ENCODE results near the gene POLR1A. TPM values are rescaled to one million over a fixed set of nuclear protein-coding genes. Genes with fewer than 3 reads are reported as not detected.

Gene POLR1A
- total and polyA plus RNA-seq, 2 donors (not counting 1 experiment from before 2014, with no cell fraction given) = 3.4 to 36.8 TPM

DNA sequence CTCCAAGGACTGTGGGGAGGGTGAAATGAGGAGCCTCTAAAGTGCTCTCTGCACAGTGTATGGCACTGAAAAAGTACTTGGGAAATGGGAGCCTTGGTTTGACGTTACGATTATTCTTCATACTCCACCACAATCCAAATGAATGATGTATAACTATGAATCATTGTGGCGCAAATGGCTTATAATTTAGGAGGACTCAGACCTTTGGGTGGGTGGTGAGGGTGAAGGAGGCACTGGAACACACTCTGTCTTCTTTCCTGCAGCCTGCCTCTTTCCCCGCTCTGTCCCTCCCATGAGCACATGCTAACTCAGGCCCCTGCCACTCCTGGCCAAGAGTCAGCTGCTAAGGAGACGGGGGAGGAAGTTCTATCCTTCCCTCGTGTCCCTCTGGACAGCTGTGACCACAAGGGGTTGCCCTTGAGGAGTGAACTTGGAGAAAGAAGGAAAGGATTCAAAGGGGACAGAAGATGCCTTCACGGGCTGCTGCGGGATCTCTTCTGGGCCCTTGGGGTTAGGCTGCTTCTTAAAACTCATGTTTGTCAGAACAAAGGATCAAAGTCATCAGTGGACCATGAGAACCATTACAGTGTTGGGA lies 36.5 kb downstream of the POLR1A start:
- H3K4me1 ChIP-seq (ENCODE audit: control insufficient read depth in 2 of 2, insufficient read depth in 2 of 2, low read length in 2 of 2) = peaks cover 20 to 25% of the 10 kb centered on the region in 2 donors
- H3K4me2 ChIP-seq (replicated peaks; ENCODE audit: low read depth, low read length, poor library complexity, severe bottlenecking) = no peak overlapping the region
- intact Hi-C loops (cut with micrococcal nuclease) = no loop called here
- ATAC-seq (ENCODE audit: low read depth) (no peak), DNase-seq (no peak)
- H4K20me1 ChIP-seq (ENCODE audit: control insufficient read depth, insufficient read depth, low read length, poor library complexity, severe bottlenecking) = no peaks in the 10 kb centered on the region
- H3K27me3 Mint-ChIP-seq = no peaks in the 10 kb centered on the region
- no peak overlapping the region for H3K4me3 Mint-ChIP-seq
- no peaks in the 10 kb centered on the region for H3K9me3 ChIP-seq (ENCODE audit: control extremely low read depth in 1 of 3, control insufficient read depth in 2 of 3, insufficient read depth in 1 of 3, low read length in 2 of 3)
- no peaks in the 10 kb centered on the region for H3K9me3 Mint-ChIP-seq (ENCODE audit: insufficient read depth)
- no peak overlapping the region for H3K27ac ChIP-seq (ENCODE audit: low read length in 2 of 2)
- CTCF ChIA-PET = interaction anchor here (0.7 kb wide), 1 partner anchor 9 kb away, joined by 3 read pairs; no protein-coding TSS in a partner anchor
- 100% methylated on average over 2 of the region's 8 CpGs for WGBS (ENCODE audit: insufficient coverage)
- no peak overlapping the region for H3K9ac ChIP-seq (ENCODE audit: low read length)
- POLR2A ChIA-PET = no interaction called here
- H2AFZ ChIP-seq (ENCODE audit: insufficient read depth, low read depth, low read length, poor library complexity, severe bottlenecking) = no peak overlapping the region
- peaks cover 4 to 45% of the 10 kb centered on the region in 2 experiments for H3K36me3 ChIP-seq (replicated peaks in 1 of 2; ENCODE audit: control extremely low read depth in 1 of 2, control insufficient read depth in 1 of 2, extremely low read depth in 1 of 2, insufficient read depth in 2 of 2, low read length in 1 of 2)
- H3K4me3 ChIP-seq (ENCODE audit: control extremely low read depth in 1 of 5, extremely low read depth in 1 of 5, insufficient read depth in 1 of 5, low read depth in 2 of 5, low read length in 4 of 5) = no peak overlapping the region
- H3K27ac Mint-ChIP-seq = peak overlapping the region; percentile 10
- H3K4me1 Mint-ChIP-seq = peaks cover 31% of the 10 kb centered on the region
- no peaks in the 10 kb centered on the region for H3K27me3 ChIP-seq (replicated peaks in 1 of 4; ENCODE audit: control extremely low read depth in 1 of 4, control insufficient read depth in 3 of 4, insufficient read depth in 4 of 4, low read length in 3 of 4)
- H3K79me2 ChIP-seq (ENCODE audit: control insufficient read depth, insufficient read depth, low read length) = peaks cover 7% of the 10 kb centered on the region
- TF ChIP-seq, protein P1, sequence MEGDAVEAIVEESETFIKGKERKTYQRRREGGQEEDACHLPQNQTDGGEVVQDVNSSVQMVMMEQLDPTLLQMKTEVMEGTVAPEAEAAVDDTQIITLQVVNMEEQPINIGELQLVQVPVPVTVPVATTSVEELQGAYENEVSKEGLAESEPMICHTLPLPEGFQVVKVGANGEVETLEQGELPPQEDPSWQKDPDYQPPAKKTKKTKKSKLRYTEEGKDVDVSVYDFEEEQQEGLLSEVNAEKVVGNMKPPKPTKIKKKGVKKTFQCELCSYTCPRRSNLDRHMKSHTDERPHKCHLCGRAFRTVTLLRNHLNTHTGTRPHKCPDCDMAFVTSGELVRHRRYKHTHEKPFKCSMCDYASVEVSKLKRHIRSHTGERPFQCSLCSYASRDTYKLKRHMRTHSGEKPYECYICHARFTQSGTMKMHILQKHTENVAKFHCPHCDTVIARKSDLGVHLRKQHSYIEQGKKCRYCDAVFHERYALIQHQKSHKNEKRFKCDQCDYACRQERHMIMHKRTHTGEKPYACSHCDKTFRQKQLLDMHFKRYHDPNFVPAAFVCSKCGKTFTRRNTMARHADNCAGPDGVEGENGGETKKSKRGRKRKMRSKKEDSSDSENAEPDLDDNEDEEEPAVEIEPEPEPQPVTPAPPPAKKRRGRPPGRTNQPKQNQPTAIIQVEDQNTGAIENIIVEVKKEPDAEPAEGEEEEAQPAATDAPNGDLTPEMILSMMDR (IDR thresholded peaks at IDR 0.05) = no peak
- no peak for TF ChIP-seq EZH2 (IDR thresholded peaks at IDR 0.05; ENCODE audit: borderline replicate concordance, insufficient read depth, low read depth, low read length, poor library complexity, severe bottlenecking)

DNA sequence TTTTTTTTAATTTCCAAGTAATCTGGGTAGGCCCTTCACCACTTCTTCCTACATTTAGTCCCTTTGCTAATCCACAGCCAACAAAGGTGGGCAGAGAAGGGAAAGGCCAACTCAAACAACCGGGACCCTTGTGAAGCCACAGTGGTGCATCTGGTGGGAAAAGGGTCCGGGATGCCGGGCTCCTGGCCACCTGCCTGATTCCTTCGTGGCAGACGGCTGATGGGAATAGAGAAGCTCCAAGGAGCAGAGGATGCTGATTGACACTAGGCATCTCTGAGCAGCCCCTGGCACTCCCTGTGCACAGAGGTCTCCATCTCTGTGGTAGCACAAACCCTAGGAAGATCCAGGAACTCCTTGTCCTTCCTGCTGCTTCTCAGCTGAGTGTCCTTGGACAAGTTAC lies 37.0 kb downstream of the POLR1A start:
- H3K4me3 Mint-ChIP-seq = no peak overlapping the region
- H3K4me3 ChIP-seq (ENCODE audit: control extremely low read depth in 1 of 5, extremely low read depth in 1 of 5, insufficient read depth in 1 of 5, low read depth in 2 of 5, low read length in 4 of 5) = no peak overlapping the region
- no peak overlapping the region for H3K4me2 ChIP-seq (replicated peaks; ENCODE audit: low read depth, low read length, poor library complexity, severe bottlenecking)
- WGBS (ENCODE audit: insufficient coverage) = 100% methylated on average over 5 of the region's 5 CpGs
- DNase-seq (no peak), ATAC-seq (ENCODE audit: low read depth) (no peak)
- H3K4me1 Mint-ChIP-seq = peaks cover 36% of the 10 kb centered on the region
- peaks cover 20 to 25% of the 10 kb centered on the region in 2 donors for H3K4me1 ChIP-seq (ENCODE audit: control insufficient read depth in 2 of 2, insufficient read depth in 2 of 2, low read length in 2 of 2)
- no peaks in the 10 kb centered on the region for H3K27me3 ChIP-seq (replicated peaks in 1 of 4; ENCODE audit: control extremely low read depth in 1 of 4, control insufficient read depth in 3 of 4, insufficient read depth in 4 of 4, low read length in 3 of 4)
- H3K27ac Mint-ChIP-seq = no peak overlapping the region
- H3K36me3 ChIP-seq (replicated peaks in 1 of 2; ENCODE audit: control extremely low read depth in 1 of 2, control insufficient read depth in 1 of 2, extremely low read depth in 1 of 2, insufficient read depth in 2 of 2, low read length in 1 of 2) = peaks cover 4 to 45% of the 10 kb centered on the region in 2 experiments
- H3K27ac ChIP-seq (ENCODE audit: low read length in 2 of 2) = no peak overlapping the region
- CTCF ChIA-PET = interaction anchor here (0.7 kb wide), 1 partner anchor 10 kb away, joined by 3 read pairs; no protein-coding TSS in a partner anchor
- no peak for TF ChIP-seq EZH2 (IDR thresholded peaks at IDR 0.05; ENCODE audit: borderline replicate concordance, insufficient read depth, low read depth, low read length, poor library complexity, severe bottlenecking)
- TF ChIP-seq, protein P1 (IDR thresholded peaks at IDR 0.05) = no peak
- intact Hi-C loops (cut with micrococcal nuclease) = no loop called here
- H3K9ac ChIP-seq (ENCODE audit: low read length) = no peak overlapping the region
- H4K20me1 ChIP-seq (ENCODE audit: control insufficient read depth, insufficient read depth, low read length, poor library complexity, severe bottlenecking) = no peaks in the 10 kb centered on the region
- H2AFZ ChIP-seq (ENCODE audit: insufficient read depth, low read depth, low read length, poor library complexity, severe bottlenecking) = no peak overlapping the region
- peaks cover 0 to under 1% (median 0%) of the 10 kb centered on the region in 3 donors for H3K9me3 ChIP-seq (ENCODE audit: control extremely low read depth in 1 of 3, control insufficient read depth in 2 of 3, insufficient read depth in 1 of 3, low read length in 2 of 3)
- H3K79me2 ChIP-seq (ENCODE audit: control insufficient read depth, insufficient read depth, low read length) = peaks cover 7% of the 10 kb centered on the region
- no peaks in the 10 kb centered on the region for H3K27me3 Mint-ChIP-seq
- POLR2A ChIA-PET = no interaction called here
- H3K9me3 Mint-ChIP-seq (ENCODE audit: insufficient read depth) = no peaks in the 10 kb centered on the region
